HEK293 (cell line): ENCODE results near the gene MACC1.

Experiments
- MYNN ChIP-seq: fragments of 450-650 bp; formaldehyde crosslinking; IDR thresholded peaks from 2 replicates; pipeline ENCODE4 v1.5.1; 2016; ENCODE audit warnings: missing biosample characterization, missing genetic modification characterization, borderline replicate concordance
- PATZ1 ChIP-seq: fragments of 450-650 bp; formaldehyde crosslinking; IDR thresholded peaks from 2 replicates; pipeline ENCODE4 v1.5.1; 2016; ENCODE audit warnings: missing biosample characterization, missing genetic modification characterization
- REPIN1 ChIP-seq: fragments of 450-650 bp; formaldehyde crosslinking; IDR thresholded peaks from 2 replicates; pipeline ENCODE4 v1.5.1; 2017; ENCODE audit warnings: missing biosample characterization, missing genetic modification characterization, low read depth
- ZBTB6 ChIP-seq: fragments of 450-650 bp; formaldehyde crosslinking; IDR thresholded peaks from 2 replicates; pipeline ENCODE4 v1.5.1; 2017; ENCODE audit warnings: missing biosample characterization, missing genetic modification characterization
- ZBTB7A ChIP-seq: fragments of 450-650 bp; formaldehyde crosslinking; IDR thresholded peaks from 2 replicates; pipeline ENCODE4 v1.5.1; 2016; ENCODE audit warnings: low read depth, missing biosample characterization, missing genetic modification characterization
- ZNF114 ChIP-seq: fragments of 450-650 bp; formaldehyde crosslinking; IDR thresholded peaks from 2 replicates; pipeline ENCODE4 v1.5.0; 2017; ENCODE audit warnings: missing biosample characterization, missing genetic modification characterization
- ZNF423 ChIP-seq: fragments of 450-650 bp; formaldehyde crosslinking; IDR thresholded peaks from 2 replicates; pipeline ENCODE4 v1.5.1; 2016; ENCODE audit warnings: missing biosample characterization, missing genetic modification characterization
- ZNF768 ChIP-seq: fragments of 450-650 bp; formaldehyde crosslinking; IDR thresholded peaks from 2 replicates; pipeline ENCODE4 v1.5.1; 2018; ENCODE audit warnings: missing biosample characterization, mild to moderate bottlenecking, missing genetic modification characterization
- ZSCAN23 ChIP-seq: fragments of 450-650 bp; formaldehyde crosslinking; IDR thresholded peaks from 2 replicates; pipeline ENCODE4 v1.5.1; 2016; ENCODE audit warnings: missing biosample characterization, missing genetic modification characterization
- TF ChIP-seq, protein P1 (sequence below): fragments of 450-650 bp; formaldehyde crosslinking; IDR thresholded peaks from 2 replicates; pipeline ENCODE4 v1.5.1; 2016; ENCODE audit warnings: missing biosample characterization, missing genetic modification characterization
- TF ChIP-seq, protein P2 (sequence below): fragments of 450-650 bp; formaldehyde crosslinking; IDR thresholded peaks from 2 replicates; pipeline ENCODE4 v1.5.1; 2016; ENCODE audit warnings: missing biosample characterization, missing genetic modification characterization, low read depth

DNA sequence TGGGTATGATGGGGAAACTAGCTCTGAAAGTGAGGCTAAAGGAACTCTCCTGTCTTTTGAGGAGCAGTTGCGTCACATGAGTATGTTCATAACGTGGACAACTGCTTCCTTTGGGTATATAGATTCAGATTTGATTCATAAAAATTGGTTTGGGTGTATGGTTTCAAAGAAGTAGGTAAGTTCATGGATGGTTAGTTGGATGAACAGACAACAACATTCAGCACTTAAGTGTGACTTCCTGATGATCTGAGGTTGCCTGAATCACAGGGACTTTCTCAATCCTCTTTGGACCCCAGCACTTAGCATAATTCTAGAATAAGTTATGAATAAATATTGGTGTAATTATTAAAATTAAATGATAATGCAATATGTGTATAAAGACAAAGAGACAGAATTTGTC is 43.4 kb downstream of the MACC1 start:
- TF ChIP-seq MYNN (tag by site-specific recombination) (no peak), REPIN1 (tag by site-specific recombination) (no peak), ZNF114 (tag by site-specific recombination) (no peak), PATZ1 (tag by site-specific recombination) (no peak), ZNF768 (tag by site-specific recombination) (no peak), ZSCAN23 (tag by site-specific recombination) (no peak), ZBTB7A (tag by site-specific recombination) (no peak), ZBTB6 (tag by site-specific recombination) (no peak), ZNF423 (tag by site-specific recombination) (no peak)
- TF ChIP-seq, protein P1, sequence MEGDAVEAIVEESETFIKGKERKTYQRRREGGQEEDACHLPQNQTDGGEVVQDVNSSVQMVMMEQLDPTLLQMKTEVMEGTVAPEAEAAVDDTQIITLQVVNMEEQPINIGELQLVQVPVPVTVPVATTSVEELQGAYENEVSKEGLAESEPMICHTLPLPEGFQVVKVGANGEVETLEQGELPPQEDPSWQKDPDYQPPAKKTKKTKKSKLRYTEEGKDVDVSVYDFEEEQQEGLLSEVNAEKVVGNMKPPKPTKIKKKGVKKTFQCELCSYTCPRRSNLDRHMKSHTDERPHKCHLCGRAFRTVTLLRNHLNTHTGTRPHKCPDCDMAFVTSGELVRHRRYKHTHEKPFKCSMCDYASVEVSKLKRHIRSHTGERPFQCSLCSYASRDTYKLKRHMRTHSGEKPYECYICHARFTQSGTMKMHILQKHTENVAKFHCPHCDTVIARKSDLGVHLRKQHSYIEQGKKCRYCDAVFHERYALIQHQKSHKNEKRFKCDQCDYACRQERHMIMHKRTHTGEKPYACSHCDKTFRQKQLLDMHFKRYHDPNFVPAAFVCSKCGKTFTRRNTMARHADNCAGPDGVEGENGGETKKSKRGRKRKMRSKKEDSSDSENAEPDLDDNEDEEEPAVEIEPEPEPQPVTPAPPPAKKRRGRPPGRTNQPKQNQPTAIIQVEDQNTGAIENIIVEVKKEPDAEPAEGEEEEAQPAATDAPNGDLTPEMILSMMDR: no peak
- TF ChIP-seq, protein P2, sequence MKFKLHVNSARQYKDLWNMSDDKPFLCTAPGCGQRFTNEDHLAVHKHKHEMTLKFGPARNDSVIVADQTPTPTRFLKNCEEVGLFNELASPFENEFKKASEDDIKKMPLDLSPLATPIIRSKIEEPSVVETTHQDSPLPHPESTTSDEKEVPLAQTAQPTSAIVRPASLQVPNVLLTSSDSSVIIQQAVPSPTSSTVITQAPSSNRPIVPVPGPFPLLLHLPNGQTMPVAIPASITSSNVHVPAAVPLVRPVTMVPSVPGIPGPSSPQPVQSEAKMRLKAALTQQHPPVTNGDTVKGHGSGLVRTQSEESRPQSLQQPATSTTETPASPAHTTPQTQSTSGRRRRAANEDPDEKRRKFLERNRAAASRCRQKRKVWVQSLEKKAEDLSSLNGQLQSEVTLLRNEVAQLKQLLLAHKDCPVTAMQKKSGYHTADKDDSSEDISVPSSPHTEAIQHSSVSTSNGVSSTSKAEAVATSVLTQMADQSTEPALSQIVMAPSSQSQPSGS (tag by site-specific recombination): no peak
